ENCODE measurements around the gene SLC35F4.
A peak's percentile ranks its signal among the peaks of the same experiment; 100 is the strongest.

GRCh38 chr14:57714487-57714931 is 151.4 kb downstream of the SLC35F4 start:
- TF ChIP-seq, protein P1, sequence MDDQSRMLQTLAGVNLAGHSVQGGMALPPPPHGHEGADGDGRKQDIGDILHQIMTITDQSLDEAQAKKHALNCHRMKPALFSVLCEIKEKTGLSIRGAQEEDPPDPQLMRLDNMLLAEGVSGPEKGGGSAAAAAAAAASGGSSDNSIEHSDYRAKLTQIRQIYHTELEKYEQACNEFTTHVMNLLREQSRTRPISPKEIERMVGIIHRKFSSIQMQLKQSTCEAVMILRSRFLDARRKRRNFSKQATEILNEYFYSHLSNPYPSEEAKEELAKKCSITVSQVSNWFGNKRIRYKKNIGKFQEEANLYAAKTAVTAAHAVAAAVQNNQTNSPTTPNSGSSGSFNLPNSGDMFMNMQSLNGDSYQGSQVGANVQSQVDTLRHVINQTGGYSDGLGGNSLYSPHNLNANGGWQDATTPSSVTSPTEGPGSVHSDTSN (IDR thresholded peaks at IDR 0.05; ENCODE audit: insufficient replicate concordance, low read depth, low read length) = no peak
- TF ChIP-seq POLR2A (IDR thresholded peaks at IDR 0.05; ENCODE audit: low read depth, low read length) (no peak), RAD21 (IDR thresholded peaks at IDR 0.05; ENCODE audit: insufficient read depth, low read depth, low read length) (no peak), EED (IDR thresholded peaks at IDR 0.05; ENCODE audit: low read depth) (no peak), ATF7 (IDR thresholded peaks at IDR 0.05; ENCODE audit: low read depth) (no peak), SPI1 (IDR thresholded peaks at IDR 0.05; ENCODE audit: borderline replicate concordance, insufficient read depth, low read depth, low read length) (no peak), POLR2AphosphoS5 (IDR thresholded peaks at IDR 0.05; ENCODE audit: low read length) (no peak), HDAC6 (IDR thresholded peaks at IDR 0.05; ENCODE audit: unreplicated experiment) (no peak), ZNF24 (IDR thresholded peaks at IDR 0.05) (peak; percentile 81; the same call in 1 of the 2 replicates), EZH2 (IDR thresholded peaks at IDR 0.05; ENCODE audit: borderline replicate concordance, control insufficient read depth, low read depth, low read length) (no peak), RFX5 (IDR thresholded peaks at IDR 0.05; ENCODE audit: low read depth, low read length) (no peak), USF2 (IDR thresholded peaks at IDR 0.05; ENCODE audit: borderline replicate concordance, low read depth, low read length) (no peak)
